Right ventricle myocardium superior (tissue), 1 donor: ENCODE data around the gene GPATCH8. TPM values are rescaled to one million over a fixed set of nuclear protein-coding genes. Genes with fewer than 3 reads are reported as not detected.
"Not testable (repeated sequence)": the region's sequence is repeated elsewhere in the genome, so short reads cannot be mapped to it uniquely, and the experiment has no call there.

Experiments used
- ATAC-seq: fragments of 200-7000 bp; cut with Tn5 transposase; one replicate; pipeline ENCODE4 v1.9.1; 2020; ENCODE audit warnings: mild to moderate bottlenecking; ENCODE audit not compliant: poor library complexity
- DNase-seq: peaks from one replicate; pipeline ENCODE4 v3.0.0-alpha.2; 2020
- intact Hi-C: fragments of 100-400 bp; cut with DNase I; formaldehyde crosslinking; loops from one replicate; pipeline ENCODE4 v1.11.2; 2022
- long read RNA-seq: library from polyadenylated mRNA; unstranded; transcript quantifications from one replicate; pipeline ENCODE4 v2.0.0, GENCODE V29; 2021
- total RNA-seq: library from RNA; stranded (reverse); fragmentation: NEBNext Ultra II Directional; extraction: Animal tissue kit (Norgen Biotek cat#: 25700); gene quantifications from one replicate; pipeline ENCODE4 v1.2.1, GENCODE V29; 2021
- donor health status: DM: no; HTN: yes; CAD: no; lungs with severe emphysema.

GPATCH8 gene
- 17.9 TPM for total RNA-seq
- long read RNA-seq, partial matches to known transcripts, result 0 of 8 reads
- long read RNA-seq, other reads (novel, unspliced or antisense), result 8 of 8 reads

- intact Hi-C loops, result loop anchor here (10.0 kb wide), 1 partner anchor 99 kb away; no protein-coding TSS in a partner anchor
- DNase-seq (peak; percentile 96), ATAC-seq (peak; percentile 99)
Observed at GRCh38 chr17:44503147-44504029, at the start of gene GPATCH8. TSS of gene GPATCH8 (minus strand) at chr17:44503406. CDS start at chr17:44503370, 36 bp downstream.

- intact Hi-C loops, result no loop called here
- ATAC-seq, result no peak
- DNase-seq, result no peak
Observed at GRCh38 chr17:44552361-44552760, 49.2 kb upstream of the GPATCH8 start.

- intact Hi-C loops, result no loop called here
- ATAC-seq, result no peak
- no peak for DNase-seq
Observed at GRCh38 chr17:44549686-44550085, 46.5 kb upstream of the GPATCH8 start.

GRCh38 chr17:44548376-44549230 lies 45.4 kb upstream of the GPATCH8 start:
- intact Hi-C loops, result no loop called here
- ATAC-seq (peak; percentile 12), DNase-seq (no peak)

GRCh38 chr17:44547625-44548267 lies 44.5 kb upstream of the GPATCH8 start:
- ATAC-seq (peak; percentile 76), DNase-seq (no peak)
- intact Hi-C loops, result no loop called here

- intact Hi-C loops, result no loop called here
- no peak for DNase-seq
- no peak for ATAC-seq
Observed at GRCh38 chr17:44546671-44547606, 43.7 kb upstream of the GPATCH8 start.

GRCh38 chr17:44543905-44544523 lies 40.8 kb upstream of the GPATCH8 start:
- DNase-seq, result no peak
- ATAC-seq, result no peak
- intact Hi-C loops, result no loop called here

- no peak for DNase-seq
- intact Hi-C loops, result no loop called here
- no peak for ATAC-seq
Observed at GRCh38 chr17:44543213-44543904, 40.2 kb upstream of the GPATCH8 start.

- DNase-seq (no peak), ATAC-seq (no peak)
- intact Hi-C loops, result no loop called here
Observed at GRCh38 chr17:44541884-44542581, 38.8 kb upstream of the GPATCH8 start.

- no peak for DNase-seq
- intact Hi-C loops, result no loop called here
Observed at GRCh38 chr17:44540246-44541084, 37.3 kb upstream of the GPATCH8 start.

GRCh38 chr17:44539673-44540072 lies 36.5 kb upstream of the GPATCH8 start:
- DNase-seq (no peak), ATAC-seq (no peak)
- intact Hi-C loops, result no loop called here

More at GRCh38 chr17:44540246-44541084, 37.3 kb upstream of the GPATCH8 start:
- no peak for ATAC-seq

GRCh38 chr17:44537922-44538321 lies 34.7 kb upstream of the GPATCH8 start:
- ATAC-seq, intact Hi-C loops, DNase-seq: not testable (repeated sequence)

GRCh38 chr17:44536090-44536953 lies 33.1 kb upstream of the GPATCH8 start:
- intact Hi-C loops, result no loop called here
- no peak for DNase-seq
- peak; percentile 57 for ATAC-seq

- intact Hi-C loops, result loop anchor here (1.0 kb wide), 1 partner anchor 103 kb away; no protein-coding TSS in a partner anchor
- ATAC-seq (peak; percentile 96), DNase-seq (peak; percentile 93)
Observed at GRCh38 chr17:44533533-44534246, 30.5 kb upstream of the GPATCH8 start.
